IPS DF 6.9 (cell line): ENCODE results near the gene MARVELD3.
"Not testable (repeated sequence)": the region's sequence is repeated elsewhere in the genome, so short reads cannot be mapped to it uniquely, and the experiment has no call there.

ENCODE experiments used
- DNase-seq: peaks from one replicate; pipeline ENCODE4 v3.0.0-alpha.2; 2013; ENCODE audit warnings: low read depth, low spot score
- H3K27ac ChIP-seq: one replicate; pipeline ENCODE4 v1.5.1; 2013; ENCODE audit warnings: low read length, control low read depth
- H3K27me3 ChIP-seq: 2 replicates; pipeline ENCODE4 v1.6.1; 2013; ENCODE audit warnings: mild to moderate bottlenecking, low read length; ENCODE audit not compliant: control insufficient read depth, insufficient read depth
- H3K36me3 ChIP-seq: 2 replicates; pipeline ENCODE4 v1.6.1; 2013; ENCODE audit warnings: low read length; ENCODE audit not compliant: control insufficient read depth, insufficient read depth
- H3K4me1 ChIP-seq: 2 replicates; pipeline ENCODE4 v1.6.1; 2013; ENCODE audit warnings: low read length; ENCODE audit not compliant: control insufficient read depth, insufficient read depth
- H3K4me3 ChIP-seq: 2 replicates; pipeline ENCODE4 v1.5.1; 2013; ENCODE audit warnings: mild to moderate bottlenecking, low read length
- H3K9me3 ChIP-seq: 2 replicates; pipeline ENCODE4 v1.6.1; 2013; ENCODE audit warnings: low read length, inconsistent platforms; ENCODE audit not compliant: control insufficient read depth, insufficient read depth
- WGBS: extraction: QIAGEN DNeasy Blood & Tissue Kit; methylation state at CpG from one replicate; pipeline ENCODE4 v1.1.7; 2013; ENCODE audit warnings: mixed read lengths, missing lambda C conversion rate; ENCODE audit not compliant: insufficient read length, insufficient coverage; 5-methylcytosine and 5-hydroxymethylcytosine counted together

The MARVELD3 gene

GRCh38 chr16:71626018-71626857 is at the start of gene MARVELD3:
Gene MARVELD3 (plus strand): TSS chr16:71626184. CDS start chr16:71626230, 46 bp downstream.
- Histone ChIP-seq H3K9me3 (no peaks in the 10 kb centered on the region), H3K27me3 (no peaks in the 10 kb centered on the region), H3K4me3 (peak within 1 kb of the TSS; percentile 69), H3K4me1 (peaks cover 7% of the 10 kb centered on the region), H3K27ac (no peak within 1 kb of the TSS), H3K36me3 (0 out of 2 replicates have a peak, but pooled peaks cover 4% of the 10 kb centered on the region)
- DNase-seq, result peak; percentile 67
- WGBS, result no CpG with 5 or more reads among the region's 98 CpGs

- DNase-seq, result no peak
- Histone ChIP-seq H3K4me1 (no peaks in the 10 kb centered on the region), H3K9me3 (no peaks in the 10 kb centered on the region), H3K27me3 (no peaks in the 10 kb centered on the region), H3K36me3 (no peaks in the 10 kb centered on the region), H3K4me3 (no peak within 1 kb of the TSS), H3K27ac (no peak within 1 kb of the TSS)
- no CpG with 5 or more reads among the region's 3 CpGs for WGBS
These were observed 49.0 kb upstream of the MARVELD3 start, which contains the start of gene TAT for GRCh38 chr16:71576971-71577370. Gene TAT (minus strand): TSS chr16:71577092. CDS start chr16:71576415, 677 bp downstream.

DNA sequence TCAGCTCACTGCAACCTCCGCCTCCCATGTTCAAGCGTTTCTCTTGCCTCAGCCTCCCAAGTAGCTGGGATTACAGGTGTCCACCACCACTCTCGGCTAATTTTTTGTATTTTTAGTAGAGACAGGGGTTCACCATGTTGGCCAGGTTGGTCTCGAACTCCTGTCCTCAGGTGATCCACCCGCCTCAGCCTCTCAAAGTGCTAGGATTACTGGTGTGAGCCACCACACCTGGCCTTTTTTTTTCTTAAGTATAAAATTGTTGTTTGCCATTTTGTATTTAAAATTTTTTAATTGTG is 43.5 kb upstream of the MARVELD3 start:
- H3K9me3 ChIP-seq, H3K27me3 ChIP-seq, H3K27ac ChIP-seq, H3K4me1 ChIP-seq, H3K4me3 ChIP-seq, H3K36me3 ChIP-seq, DNase-seq: not testable (repeated sequence)
- no CpG with 5 or more reads among the region's 5 CpGs for WGBS

DNA sequence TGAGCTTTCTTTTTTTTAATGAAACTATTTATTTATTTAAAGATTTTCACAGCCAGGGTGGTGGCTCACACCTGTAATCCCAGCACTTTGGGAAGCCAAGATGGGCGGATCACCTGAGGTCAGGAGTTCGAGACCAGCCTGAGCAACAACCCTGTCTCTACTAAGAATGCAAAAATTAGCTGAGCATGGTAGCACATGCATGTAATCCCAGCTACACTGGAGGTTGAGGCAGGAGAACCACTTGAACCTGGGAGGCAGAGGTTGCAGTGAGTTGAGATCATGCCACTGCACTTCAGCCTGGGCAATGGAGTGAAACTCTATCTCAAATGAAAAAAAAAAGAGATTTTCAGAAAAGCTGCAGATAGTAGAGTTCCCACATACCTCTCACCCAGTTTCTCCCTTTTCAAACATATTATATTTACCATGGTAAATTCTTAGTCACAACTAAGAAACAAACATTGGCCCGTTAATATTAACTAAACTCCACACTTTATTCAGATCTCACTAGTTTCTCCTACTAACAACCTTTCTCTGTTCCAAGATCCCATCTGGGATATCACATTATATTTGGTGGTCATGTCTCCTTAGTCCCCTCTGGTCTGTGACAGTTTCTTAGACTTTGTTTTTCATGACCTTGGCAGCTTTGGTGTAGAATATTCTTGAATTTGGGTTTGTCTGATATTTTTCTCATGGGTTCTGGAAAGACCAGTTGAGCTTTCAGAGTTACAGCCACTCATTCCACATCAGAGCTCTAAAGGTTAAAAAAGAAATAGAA is 41.3 kb upstream of the MARVELD3 start:
- Histone ChIP-seq H3K4me3 (no peak overlapping the region), H3K9me3 (no peaks in the 10 kb centered on the region), H3K4me1 (no peaks in the 10 kb centered on the region), H3K27ac (no peak overlapping the region), H3K36me3 (no peaks in the 10 kb centered on the region), H3K27me3 (no peaks in the 10 kb centered on the region)
- WGBS, result 100% methylated on average over 1 of the region's 3 CpGs
- DNase-seq, result no peak

DNA sequence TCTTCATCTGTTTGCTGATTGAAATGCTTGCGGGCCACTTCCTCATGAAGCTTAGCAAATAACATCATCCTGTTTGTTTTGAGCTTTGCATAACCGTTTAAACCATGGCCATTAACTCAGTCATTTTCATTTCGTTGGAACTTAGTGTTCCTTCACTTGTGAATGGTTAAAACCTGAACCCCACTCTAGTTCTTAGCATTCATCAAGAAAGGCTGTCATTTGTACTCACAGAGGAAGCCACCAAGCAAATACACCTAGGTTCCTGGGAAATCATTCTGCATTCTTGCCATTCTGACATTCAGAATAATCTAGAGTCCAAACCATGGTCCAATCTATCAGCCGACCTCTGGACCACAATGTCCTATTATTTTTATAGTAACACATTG is 40.7 kb upstream of the MARVELD3 start:
- no peak for DNase-seq
- Histone ChIP-seq H3K36me3 (no peaks in the 10 kb centered on the region), H3K9me3 (no peaks in the 10 kb centered on the region), H3K4me1 (no peaks in the 10 kb centered on the region), H3K27me3 (no peaks in the 10 kb centered on the region), H3K27ac (no peak overlapping the region), H3K4me3 (no peak overlapping the region)
- no CpG with 5 or more reads among the region's 4 CpGs for WGBS

DNA sequence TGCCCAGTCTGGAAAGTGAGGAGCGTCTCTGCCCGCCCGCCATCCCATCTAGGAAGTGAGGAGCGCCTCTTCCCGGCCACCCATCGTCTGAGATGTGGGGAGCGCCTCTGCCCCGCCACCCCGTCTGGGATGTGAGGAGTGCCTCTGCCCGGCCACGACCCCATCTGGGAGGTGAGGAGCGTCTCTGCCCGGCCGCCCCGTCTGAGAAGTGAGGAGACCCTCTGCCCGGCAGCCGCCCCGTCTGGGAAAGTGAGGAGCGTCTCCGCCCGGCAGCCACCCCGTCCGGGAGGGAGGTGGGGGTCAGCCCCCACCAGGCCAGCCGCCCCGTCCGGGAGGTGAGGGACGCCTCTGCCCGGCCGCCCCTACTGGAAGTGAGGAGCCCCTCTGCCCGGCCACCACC is 36.6 kb upstream of the MARVELD3 start:
- H3K9me3 ChIP-seq, H3K27ac ChIP-seq, H3K27me3 ChIP-seq, H3K4me1 ChIP-seq, DNase-seq, H3K36me3 ChIP-seq, H3K4me3 ChIP-seq: not testable (repeated sequence)
- no CpG with 5 or more reads among the region's 30 CpGs for WGBS

- not testable (repeated sequence) for H3K4me3 ChIP-seq, H3K27me3 ChIP-seq, H3K27ac ChIP-seq, H3K36me3 ChIP-seq, DNase-seq, H3K4me1 ChIP-seq, H3K9me3 ChIP-seq
- WGBS, result no CpG with 5 or more reads among the region's 2 CpGs
These were observed 35.9 kb upstream of the MARVELD3 start for GRCh38 chr16:71590071-71590470.

- H3K36me3 ChIP-seq, result no peaks in the 10 kb centered on the region; the same call in 1 of the 2 replicates
- no peak for DNase-seq
- WGBS, result no CpG with 5 or more reads among the region's 4 CpGs
- H3K4me3 ChIP-seq, result no peak overlapping the region
- H3K4me1 ChIP-seq, result no peaks in the 10 kb centered on the region
- no peak overlapping the region for H3K27ac ChIP-seq
- H3K9me3 ChIP-seq, result no peaks in the 10 kb centered on the region
- no peaks in the 10 kb centered on the region for H3K27me3 ChIP-seq
These were observed 35.4 kb upstream of the MARVELD3 start for GRCh38 chr16:71590584-71590983.

- Histone ChIP-seq H3K4me1 (no peaks in the 10 kb centered on the region), H3K27ac (no peak overlapping the region), H3K36me3 (no peaks in the 10 kb centered on the region; the same call in 1 of the 2 replicates), H3K9me3 (no peaks in the 10 kb centered on the region), H3K27me3 (no peaks in the 10 kb centered on the region), H3K4me3 (no peak overlapping the region)
- WGBS, result no CpG with 5 or more reads among the region's 3 CpGs
- no peak for DNase-seq
These were observed 34.1 kb upstream of the MARVELD3 start for GRCh38 chr16:71591917-71592316.

- H3K4me1 ChIP-seq, result no peaks in the 10 kb centered on the region
- no peaks in the 10 kb centered on the region for H3K9me3 ChIP-seq
- no peaks in the 10 kb centered on the region; the same call in 1 of the 2 replicates for H3K36me3 ChIP-seq
- H3K27me3 ChIP-seq, result no peaks in the 10 kb centered on the region
- no peak overlapping the region for H3K27ac ChIP-seq
- no peak overlapping the region for H3K4me3 ChIP-seq
- WGBS, result no CpG with 5 or more reads among the region's 3 CpGs
- no peak for DNase-seq
These were observed 32.7 kb upstream of the MARVELD3 start for GRCh38 chr16:71593048-71593999.
